SU-DHL-6 (cell line): ENCODE results near the gene PSD.

ENCODE experiments used
- H2AFZ ChIP-seq: fragments of 200-600 bp; sonication (generic); 2 replicates; pipeline ENCODE4 v1.6.1; 2014; ENCODE audit warnings: low read depth, mild to moderate bottlenecking, moderate library complexity, mixed read lengths, antibody characterized with exemption, low read length; ENCODE audit not compliant: severe bottlenecking
- H3F3A ChIP-seq: fragments of 200-600 bp; shearing (Covaris generic); 2 replicates; pipeline ENCODE4 v1.6.0; 2016; ENCODE audit warnings: antibody characterized with exemption, mild to moderate bottlenecking; ENCODE audit not compliant: insufficient read depth
- H3K27ac ChIP-seq: fragments of 200-600 bp; sonication (generic); 2 replicates; pipeline ENCODE4 v1.5.1; 2016; ENCODE audit warnings: low read depth, mild to moderate bottlenecking, low read length, moderate library complexity, mixed read lengths
- H3K27me3 ChIP-seq: fragments of 200-600 bp; sonication (generic), shearing (Covaris generic); 2 replicates; pipeline ENCODE4 v1.6.0; 2014; ENCODE audit warnings: mild to moderate bottlenecking, low read length
- H3K36me3 ChIP-seq: fragments of 200-600 bp; sonication (generic); 2 replicates; pipeline ENCODE4 v1.6.1; 2014; ENCODE audit warnings: mild to moderate bottlenecking, low read length, mixed read lengths
- H3K4me2 ChIP-seq: fragments of 300-600, 200-600 bp; shearing (Covaris generic), sonication (generic); 2 replicates; pipeline ENCODE4 v1.6.0; 2014; ENCODE audit warnings: low read length, low read depth, mild to moderate bottlenecking; ENCODE audit not compliant: poor library complexity, severe bottlenecking
- H3K4me3 ChIP-seq: fragments of 200-600 bp; sonication (generic); 2 replicates; pipeline ENCODE4 v1.5.1; 2014; ENCODE audit warnings: antibody characterized with exemption, low read length, mild to moderate bottlenecking, mixed read lengths; ENCODE audit not compliant: insufficient read depth, poor library complexity, severe bottlenecking
- H3K79me2 ChIP-seq: fragments of 200-600 bp; sonication (generic); 2 replicates; pipeline ENCODE4 v1.6.1; 2014; ENCODE audit warnings: mild to moderate bottlenecking, low read length, moderate library complexity; ENCODE audit not compliant: insufficient read depth
- H3K9ac ChIP-seq: fragments of 200-600 bp; sonication (generic); 2 replicates; pipeline ENCODE4 v1.7.0; 2014; ENCODE audit warnings: mild to moderate bottlenecking, low read length
- H3K9me2 ChIP-seq: fragments of 200-600 bp; sonication (generic); replicated peaks from 2 replicates; pipeline ENCODE4 v1.6.1; 2014; ENCODE audit warnings: low read length; ENCODE audit not compliant: insufficient read depth
- H3K9me3 ChIP-seq: fragments of 200-600 bp; sonication (generic); 2 replicates; pipeline ENCODE4 v1.6.1; 2014; ENCODE audit warnings: low read length, mixed read lengths; ENCODE audit not compliant: insufficient read depth
- H4K20me1 ChIP-seq: fragments of 200-600 bp; sonication (generic); 2 replicates; pipeline ENCODE4 v1.6.1; 2014; ENCODE audit warnings: low read depth, mild to moderate bottlenecking, antibody characterized with exemption, low read length, moderate library complexity, mixed read lengths
- EZH2phosphoT487 ChIP-seq: fragments of 200-600 bp; sonication (generic), shearing (Covaris generic); conservative IDR thresholded peaks from 2 replicates; pipeline ENCODE4 v1.6.1; 2018; ENCODE audit warnings: mild to moderate bottlenecking, antibody characterized with exemption, low read length, moderate library complexity, mixed read lengths
- TF ChIP-seq, protein P1 (sequence below): fragments of 200-600 bp; sonication (generic); IDR thresholded peaks from one replicate; pipeline ENCODE4 v1.5.1; 2017; ENCODE audit warnings: antibody characterized with exemption, mild to moderate bottlenecking, low read length, moderate library complexity; ENCODE audit not compliant: insufficient read depth, poor library complexity, severe bottlenecking

The PSD gene

DNA sequence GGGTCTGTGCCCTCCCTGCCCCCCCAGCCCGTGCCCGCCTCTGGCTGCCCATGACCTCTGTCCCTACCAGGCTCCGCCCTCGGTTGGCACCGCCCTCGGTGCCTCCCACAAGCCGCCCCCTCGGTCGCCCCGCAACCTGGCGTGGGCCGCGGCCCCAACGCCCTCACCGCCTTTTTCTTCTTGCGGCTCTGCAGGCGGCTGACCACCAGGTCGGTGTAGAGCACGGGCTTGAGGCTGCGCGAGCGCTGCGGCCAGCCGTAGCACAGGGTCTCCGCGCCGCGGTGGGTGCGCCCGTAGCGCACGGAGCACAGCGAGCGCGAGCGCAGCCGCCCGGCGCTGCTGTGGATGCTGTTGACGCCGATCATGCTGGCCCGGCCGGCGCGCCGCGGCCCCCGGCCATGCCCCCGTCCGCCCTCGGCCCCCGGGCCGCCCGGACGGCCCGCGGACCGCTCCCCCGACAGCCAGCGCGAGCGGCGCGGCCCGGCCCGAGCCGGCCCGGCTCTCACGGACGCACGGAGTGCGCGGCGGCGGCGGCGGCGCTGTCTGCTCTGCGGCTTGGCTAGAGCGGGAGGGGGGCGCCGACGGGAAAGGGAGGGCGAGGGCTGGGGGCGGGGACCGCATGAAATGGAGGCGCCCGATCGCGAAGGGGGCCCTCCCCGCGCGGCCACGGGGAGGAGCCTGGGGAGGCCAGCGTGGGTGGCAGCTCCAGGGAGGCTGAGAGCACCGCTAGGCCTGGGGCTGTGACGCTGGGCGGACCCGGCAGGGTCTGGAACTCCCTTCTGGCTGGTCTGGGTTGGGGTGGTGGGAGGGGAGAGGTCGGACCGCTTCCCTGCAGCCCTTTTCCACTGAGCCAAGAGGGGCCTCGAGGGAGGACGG lies 9.6 kb downstream of the PSD start:
- Histone ChIP-seq H3F3A (no peaks in the 10 kb centered on the region), H3K9me3 (no peaks in the 10 kb centered on the region), H3K9ac (no peak overlapping the region), H3K79me2 (no peaks in the 10 kb centered on the region), H3K27ac (no peak overlapping the region), H3K4me2 (peak overlapping the region; percentile 45), H3K9me2 (no peaks in the 10 kb centered on the region), H4K20me1 (no peaks in the 10 kb centered on the region), H3K36me3 (no peaks in the 10 kb centered on the region), H2AFZ (no peak overlapping the region), H3K4me3 (peak overlapping the region; percentile 33), H3K27me3 (no peaks in the 10 kb centered on the region)
- TF ChIP-seq, protein P1, sequence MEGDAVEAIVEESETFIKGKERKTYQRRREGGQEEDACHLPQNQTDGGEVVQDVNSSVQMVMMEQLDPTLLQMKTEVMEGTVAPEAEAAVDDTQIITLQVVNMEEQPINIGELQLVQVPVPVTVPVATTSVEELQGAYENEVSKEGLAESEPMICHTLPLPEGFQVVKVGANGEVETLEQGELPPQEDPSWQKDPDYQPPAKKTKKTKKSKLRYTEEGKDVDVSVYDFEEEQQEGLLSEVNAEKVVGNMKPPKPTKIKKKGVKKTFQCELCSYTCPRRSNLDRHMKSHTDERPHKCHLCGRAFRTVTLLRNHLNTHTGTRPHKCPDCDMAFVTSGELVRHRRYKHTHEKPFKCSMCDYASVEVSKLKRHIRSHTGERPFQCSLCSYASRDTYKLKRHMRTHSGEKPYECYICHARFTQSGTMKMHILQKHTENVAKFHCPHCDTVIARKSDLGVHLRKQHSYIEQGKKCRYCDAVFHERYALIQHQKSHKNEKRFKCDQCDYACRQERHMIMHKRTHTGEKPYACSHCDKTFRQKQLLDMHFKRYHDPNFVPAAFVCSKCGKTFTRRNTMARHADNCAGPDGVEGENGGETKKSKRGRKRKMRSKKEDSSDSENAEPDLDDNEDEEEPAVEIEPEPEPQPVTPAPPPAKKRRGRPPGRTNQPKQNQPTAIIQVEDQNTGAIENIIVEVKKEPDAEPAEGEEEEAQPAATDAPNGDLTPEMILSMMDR, result no peak
- TF ChIP-seq EZH2phosphoT487, result no peak

DNA sequence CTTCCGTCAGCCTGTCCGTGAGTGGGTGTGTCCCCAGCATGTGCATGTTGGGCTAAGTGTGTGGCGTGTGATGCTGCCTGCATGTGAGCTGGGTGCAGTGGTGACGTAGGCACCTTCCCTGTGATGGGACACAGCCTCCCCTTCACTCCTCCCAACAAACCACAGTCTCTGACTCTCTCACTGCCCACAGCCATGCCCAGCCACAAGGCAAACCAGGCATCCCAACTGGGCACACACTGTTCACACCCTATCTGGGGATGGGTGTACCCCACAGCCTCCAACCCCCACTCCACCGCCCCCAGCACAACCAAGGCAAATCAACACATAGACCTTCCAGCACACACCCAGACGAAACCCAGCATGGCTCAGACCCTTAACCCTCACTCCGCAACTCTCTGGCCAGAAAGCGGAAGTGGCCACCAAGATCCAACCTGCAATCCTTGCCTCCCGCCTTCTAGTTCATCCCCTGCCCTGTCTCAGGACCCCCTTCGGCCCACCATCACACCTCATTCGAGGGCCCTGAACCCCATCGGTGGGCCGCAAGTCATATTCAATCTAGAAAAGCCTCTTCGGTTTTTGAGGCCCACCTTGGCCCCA lies 10.4 kb downstream of the PSD start:
- Histone ChIP-seq H3K9me3 (no peaks in the 10 kb centered on the region), H3K27ac (no peak overlapping the region), H3K9ac (no peak overlapping the region), H3F3A (no peaks in the 10 kb centered on the region), H3K36me3 (no peaks in the 10 kb centered on the region), H3K27me3 (no peaks in the 10 kb centered on the region), H2AFZ (no peak overlapping the region), H3K9me2 (no peaks in the 10 kb centered on the region), H3K4me2 (peak overlapping the region; percentile 45), H4K20me1 (no peaks in the 10 kb centered on the region), H3K4me3 (no peak overlapping the region), H3K79me2 (no peaks in the 10 kb centered on the region)
- no peak for TF ChIP-seq EZH2phosphoT487
- TF ChIP-seq, protein P1, result no peak

DNA sequence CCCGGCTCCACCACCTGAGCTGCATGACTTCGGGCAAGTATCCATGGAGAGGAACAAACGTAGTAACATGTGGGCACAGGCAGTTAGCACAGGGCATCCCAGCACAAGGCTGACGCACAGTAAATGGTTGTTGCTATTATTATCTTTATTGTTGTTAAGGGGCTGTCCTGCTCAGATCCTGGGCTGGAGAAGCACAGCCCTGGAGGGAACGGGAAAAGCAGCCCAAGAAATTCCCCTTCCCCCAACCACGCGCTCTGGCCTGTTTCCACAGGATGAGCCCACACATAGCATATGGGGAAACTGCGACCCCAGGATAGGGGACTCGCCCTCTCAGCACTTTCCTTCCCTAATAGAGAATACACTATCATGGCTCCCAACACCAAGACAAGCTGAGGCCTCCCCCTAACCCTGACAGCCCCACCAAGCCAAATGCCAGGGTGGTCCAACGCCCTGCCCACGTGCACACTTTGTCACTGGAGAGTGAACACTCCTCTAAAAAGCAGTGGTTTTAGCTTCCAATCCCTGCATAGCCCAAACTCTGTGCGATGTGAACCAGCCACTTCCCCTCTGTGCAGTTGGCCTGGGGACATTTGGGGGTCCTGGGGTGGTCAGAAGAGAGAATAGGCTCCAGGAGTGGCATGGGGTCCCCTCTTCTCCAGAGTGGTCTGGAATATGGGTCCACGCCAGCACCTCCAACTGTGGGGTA lies 11.0 kb downstream of the PSD start:
- no peaks in the 10 kb centered on the region for H3K36me3 ChIP-seq
- no peak overlapping the region for H2AFZ ChIP-seq
- no peak overlapping the region for H3K4me2 ChIP-seq
- H3F3A ChIP-seq, result no peaks in the 10 kb centered on the region
- no peaks in the 10 kb centered on the region for H3K27me3 ChIP-seq
- no peaks in the 10 kb centered on the region for H3K9me3 ChIP-seq
- H3K9ac ChIP-seq, result no peak overlapping the region
- H3K79me2 ChIP-seq, result no peaks in the 10 kb centered on the region
- no peak for TF ChIP-seq EZH2phosphoT487
- TF ChIP-seq, protein P1, result no peak
- H3K9me2 ChIP-seq, result no peaks in the 10 kb centered on the region
- H4K20me1 ChIP-seq, result no peaks in the 10 kb centered on the region
- H3K4me3 ChIP-seq, result no peak overlapping the region
- no peak overlapping the region for H3K27ac ChIP-seq
